H1 (cell line): ENCODE measurements around the gene HS6ST3.

ENCODE experiments used
- ATF3 ChIP-seq: IDR thresholded peaks from 2 replicates; pipeline ENCODE4 v1.6.1; 2011; ENCODE audit warnings: low read depth, mild to moderate bottlenecking, low read length; ENCODE audit not compliant: insufficient read depth
- YY1 ChIP-seq: IDR thresholded peaks from 2 replicates; pipeline ENCODE4 v1.6.1; 2011; ENCODE audit warnings: low read depth, mild to moderate bottlenecking, low read length

- TF ChIP-seq ATF3 = no peak
- TF ChIP-seq YY1 = no peak
Observed at GRCh38 chr13:96068729-96069128, 21.2 kb upstream of the HS6ST3 start.
